Naive thymus-derived CD4-positive, alpha-beta T cell (primary cell): Measurements from ENCODE around the gene MMD. TPM values are rescaled to one million over a fixed set of nuclear protein-coding genes. Genes with fewer than 3 reads are reported as not detected.

Source experiments
- ATAC-seq: fragments of 150-1000 bp; cut with Tn5 transposase; 2 replicates; pipeline ENCODE4 v1.10.0; 2021; ENCODE audit warnings: mild to moderate bottlenecking, moderate library complexity
- CTCF ChIA-PET: fragments of 350-600 bp; sonication (Branson Sonifier 250); formaldehyde crosslinking; loops from one replicate; lab custom pipeline; 2021; ENCODE audit warnings: antibody characterized with exemption; lab: Charles Lee
- POLR2A ChIA-PET: fragments of 350-600 bp; sonication (Branson Sonifier 250); formaldehyde crosslinking; loops from one replicate; lab custom pipeline; 2021; ENCODE audit warnings: antibody characterized with exemption, inconsistent platforms; lab: Charles Lee
- DNase-seq, 9 donors: peaks; one replicate each; pipeline versions ENCODE4 v3.0.0 to v3.0.0-alpha.2; 2020 to 2022; ENCODE audit warnings: mixed read lengths in 1 of 9
- H3K27ac ChIP-seq: one replicate; pipeline ENCODE4 v1.7.0; 2013; ENCODE audit warnings: mild to moderate bottlenecking, low read depth, low read length, moderate library complexity
- H3K27me3 ChIP-seq, 2 donors: one replicate each; pipeline ENCODE4 v1.7.0; 2013; ENCODE audit warnings: low read length in 2 of 2, mild to moderate bottlenecking in 2 of 2, moderate library complexity in 2 of 2; ENCODE audit not compliant: control insufficient read depth in 2 of 2, insufficient read depth in 2 of 2
- H3K36me3 ChIP-seq, 3 experiments: 1 replicate in 2 of 3; 2 replicates in 1 of 3; pipeline ENCODE4 v1.7.0; 2013; ENCODE audit warnings: low read length in 3 of 3, mild to moderate bottlenecking in 3 of 3, moderate library complexity in 1 of 3; ENCODE audit not compliant: insufficient read depth in 3 of 3, control insufficient read depth in 2 of 3
- H3K4me1 ChIP-seq, 2 donors: one replicate each; pipeline ENCODE4 v1.7.0; 2013; ENCODE audit warnings: low read length in 2 of 2, mild to moderate bottlenecking in 2 of 2, moderate library complexity in 1 of 2; ENCODE audit not compliant: control insufficient read depth in 2 of 2, insufficient read depth in 2 of 2
- H3K4me3 ChIP-seq: 2 replicates; pipeline ENCODE4 v1.7.0; 2013; ENCODE audit warnings: mild to moderate bottlenecking, low read length
- H3K9me3 ChIP-seq, 3 experiments: 1 replicate in 2 of 3; 2 replicates in 1 of 3; pipeline ENCODE4 v1.7.0; 2013; ENCODE audit warnings: low read length in 3 of 3; ENCODE audit not compliant: control insufficient read depth in 2 of 3
- H3K27ac Mint-ChIP-seq, 9 donors: one replicate each; pipeline ENCODE4 v1.8.0; 2020 to 2022; ENCODE audit warnings: mixed read lengths in 9 of 9, mild to moderate bottlenecking in 8 of 9, moderate library complexity in 5 of 9, inconsistent platforms in 2 of 9
- H3K27me3 Mint-ChIP-seq, 5 donors: one replicate each; pipeline ENCODE4 v1.8.0; 2021 to 2022; ENCODE audit warnings: mixed read lengths in 5 of 5, mild to moderate bottlenecking in 1 of 5
- H3K36me3 Mint-ChIP-seq, 5 donors: one replicate each; pipeline ENCODE4 v1.8.0; 2020 to 2022; ENCODE audit warnings: mixed read lengths in 5 of 5, mild to moderate bottlenecking in 3 of 5, inconsistent platforms in 1 of 5
- H3K4me1 Mint-ChIP-seq, 7 donors: one replicate each; pipeline ENCODE4 v1.8.0; 2020 to 2022; ENCODE audit warnings: mixed read lengths in 7 of 7, mild to moderate bottlenecking in 3 of 7, inconsistent platforms in 1 of 7
- H3K4me3 Mint-ChIP-seq, 10 donors: one replicate each; pipeline ENCODE4 v1.8.0; 2020 to 2022; ENCODE audit warnings: mild to moderate bottlenecking in 10 of 10, mixed read lengths in 10 of 10, moderate library complexity in 6 of 10, inconsistent platforms in 2 of 10
- H3K9me3 Mint-ChIP-seq, 11 donors: one replicate each; pipeline ENCODE4 v1.8.0; 2020 to 2022; ENCODE audit warnings: mixed read lengths in 11 of 11, mild to moderate bottlenecking in 4 of 11, inconsistent platforms in 1 of 11, moderate library complexity in 1 of 11
- intact Hi-C, 2 donors: fragments of 100-400 bp; cut with micrococcal nuclease; formaldehyde crosslinking; loops; one replicate each; pipeline ENCODE4 v1.15.1; 2023
- polyA plus RNA-seq, 2 donors: library from polyadenylated mRNA; unstranded; fragments of 300-500 nt; fragmentation: Illumina TruSeq; gene quantifications; one replicate each; pipeline ENCODE4 v1.2.3, GENCODE V29; 2021
- total RNA-seq, 6 experiments: library from RNA in 5 of 6; stranded (reverse) in 5 of 6; gene quantifications; 1 replicate in 5 of 6; 2 replicates in 1 of 6; pipeline ENCODE4 v1.2.3 and lab custom pipeline; 2021 to 2026

Gene MMD
- total and polyA plus RNA-seq, 7 experiments from 2014 or later = 5.2 to 35.3 (median 11.2) TPM

DNA sequence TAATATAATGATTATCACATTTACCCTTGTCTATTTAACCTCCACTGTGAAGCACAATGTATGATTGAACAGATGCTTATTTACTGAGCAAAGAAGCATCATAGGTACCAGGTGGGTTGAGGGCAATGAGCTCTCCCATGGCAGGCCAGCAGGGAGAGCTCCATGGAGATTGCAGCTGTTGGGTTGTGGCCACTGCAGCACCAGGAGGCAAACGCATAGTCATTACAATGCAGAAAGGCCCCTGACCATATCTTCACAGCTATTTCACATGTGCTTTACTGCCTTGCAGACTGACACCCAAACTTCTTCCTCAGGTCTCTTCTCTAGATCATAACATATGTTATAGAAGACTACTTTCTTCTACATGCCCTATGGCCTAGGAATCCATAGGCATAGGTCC, 75.0 kb downstream of the MMD start:
- peaks cover 0 to 74% (median 10%) of the 10 kb centered on the region in 7 donors for H3K4me1 Mint-ChIP-seq
- H3K4me1 ChIP-seq = peaks cover 0 to 23% of the 10 kb centered on the region in 2 donors
- H3K36me3 ChIP-seq = no peaks in the 10 kb centered on the region
- peaks cover 0 to 10% (median 6%) of the 10 kb centered on the region in 5 donors for H3K27me3 Mint-ChIP-seq
- POLR2A ChIA-PET = no interaction called here
- no peak for DNase-seq
- no peaks in the 10 kb centered on the region for H3K27me3 ChIP-seq
- H3K9me3 ChIP-seq = no peaks in the 10 kb centered on the region
- CTCF ChIA-PET = interaction anchor here (1.6 to 1.9 kb wide), 2 partner anchors 10 to 14 kb away, joined by 6 to 9 read pairs; no protein-coding TSS in a partner anchor
- H3K4me3 Mint-ChIP-seq = no peak overlapping the region
- H3K36me3 Mint-ChIP-seq = peaks cover 0 to 18% (median 0%) of the 10 kb centered on the region in 5 donors
- no peak for ATAC-seq
- H3K4me3 ChIP-seq = no peak overlapping the region
- H3K9me3 Mint-ChIP-seq = peaks cover 0 to 11% (median 2%) of the 10 kb centered on the region in 11 donors
- H3K27ac ChIP-seq = no peak overlapping the region
- intact Hi-C loops = loop anchor here (5.0 to 10.0 kb wide), 3 partner anchors 49 to 294 kb away; no protein-coding TSS in a partner anchor
- H3K27ac Mint-ChIP-seq = peak overlapping the region in 2 of 9 donors; percentile 38 to 53

- CTCF ChIA-PET = interaction anchor here (0.9 to 1.6 kb wide), 2 partner anchors 10 to 11 kb away, joined by 4 to 6 read pairs; no protein-coding TSS in a partner anchor
- no peak overlapping the region for H3K27ac ChIP-seq
These were observed 76.5 kb downstream of the MMD start for GRCh38 chr17:55345132-55345531.

DNA sequence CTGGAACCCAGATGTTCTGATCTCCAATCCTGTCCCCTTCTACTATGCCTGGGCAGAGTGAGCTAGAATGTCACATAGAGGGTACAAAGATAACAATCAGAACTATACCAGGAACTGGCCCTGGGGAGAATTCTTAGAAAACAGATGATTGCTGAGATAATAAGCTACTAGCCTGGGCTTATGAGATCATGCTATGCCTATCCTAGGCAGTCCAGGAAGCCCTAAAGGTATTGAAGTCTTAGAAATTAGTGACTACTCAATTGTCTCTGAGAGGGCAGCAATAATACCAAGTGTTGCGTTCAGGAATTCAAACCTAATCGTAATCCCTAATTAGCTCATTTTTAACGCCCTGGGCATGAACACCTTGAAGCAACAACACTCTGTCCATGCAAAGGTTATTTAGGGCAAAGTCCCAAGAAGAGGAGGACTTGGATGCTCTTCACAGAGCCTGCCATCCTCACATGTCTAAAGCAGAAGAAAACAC, 77.1 kb downstream of the MMD start:
- peaks cover 0 to 24% (median 0%) of the 10 kb centered on the region in 5 donors for H3K36me3 Mint-ChIP-seq
- peak overlapping the region in 1 of 10 donors; percentile 71 for H3K4me3 Mint-ChIP-seq
- peak overlapping the region in 1 of 9 donors; percentile 88 for H3K27ac Mint-ChIP-seq
- POLR2A ChIA-PET = no interaction called here
- Histone ChIP-seq H3K27me3 (no peaks in the 10 kb centered on the region), H3K36me3 (no peaks in the 10 kb centered on the region), H3K4me3 (no peak overlapping the region), H3K27ac (no peak overlapping the region), H3K4me1 (peaks cover 0 to 27% of the 10 kb centered on the region in 2 donors), H3K9me3 (no peaks in the 10 kb centered on the region)
- DNase-seq (peak in 1 of 9 donors; percentile 23), ATAC-seq (peak; percentile 71)
- peaks cover 6 to 14% (median 10%) of the 10 kb centered on the region in 5 donors for H3K27me3 Mint-ChIP-seq
- peaks cover 0 to 69% (median 13%) of the 10 kb centered on the region in 7 donors for H3K4me1 Mint-ChIP-seq
- intact Hi-C loops = loop anchor here (1.0 to 10.0 kb wide), 3 partner anchors 30 to 110 kb away; partner anchors contain the start of gene MMD (in 1 of the 2)
- peaks cover 0 to 11% (median 2%) of the 10 kb centered on the region in 11 donors for H3K9me3 Mint-ChIP-seq
- CTCF ChIA-PET = interaction anchor here (0.9 to 1.6 kb wide), 2 partner anchors 11 to 12 kb away, joined by 4 to 6 read pairs; no protein-coding TSS in a partner anchor

More at GRCh38 chr17:55345132-55345531, 76.5 kb downstream of the MMD start:
- Histone ChIP-seq H3K4me1 (peaks cover 0 to 27% of the 10 kb centered on the region in 2 donors), H3K4me3 (no peak overlapping the region), H3K36me3 (no peaks in the 10 kb centered on the region), H3K9me3 (no peaks in the 10 kb centered on the region), H3K27me3 (no peaks in the 10 kb centered on the region)
- Mint-ChIP-seq H3K27me3 (peaks cover 3 to 10% (median 8%) of the 10 kb centered on the region in 5 donors), H3K4me3 (peak overlapping the region in 1 of 10 donors; percentile 71), H3K9me3 (peaks cover 0 to 11% (median 2%) of the 10 kb centered on the region in 11 donors), H3K36me3 (peaks cover 0 to 18% (median 0%) of the 10 kb centered on the region in 5 donors), H3K4me1 (peaks cover 0 to 69% (median 10%) of the 10 kb centered on the region in 7 donors), H3K27ac (peak overlapping the region in 1 of 9 donors; percentile 88)
- ATAC-seq (no peak), DNase-seq (no peak)
- POLR2A ChIA-PET = no interaction called here
- intact Hi-C loops = loop anchor here (5.0 to 10.0 kb wide), 3 partner anchors 48 to 293 kb away; no protein-coding TSS in a partner anchor

DNA sequence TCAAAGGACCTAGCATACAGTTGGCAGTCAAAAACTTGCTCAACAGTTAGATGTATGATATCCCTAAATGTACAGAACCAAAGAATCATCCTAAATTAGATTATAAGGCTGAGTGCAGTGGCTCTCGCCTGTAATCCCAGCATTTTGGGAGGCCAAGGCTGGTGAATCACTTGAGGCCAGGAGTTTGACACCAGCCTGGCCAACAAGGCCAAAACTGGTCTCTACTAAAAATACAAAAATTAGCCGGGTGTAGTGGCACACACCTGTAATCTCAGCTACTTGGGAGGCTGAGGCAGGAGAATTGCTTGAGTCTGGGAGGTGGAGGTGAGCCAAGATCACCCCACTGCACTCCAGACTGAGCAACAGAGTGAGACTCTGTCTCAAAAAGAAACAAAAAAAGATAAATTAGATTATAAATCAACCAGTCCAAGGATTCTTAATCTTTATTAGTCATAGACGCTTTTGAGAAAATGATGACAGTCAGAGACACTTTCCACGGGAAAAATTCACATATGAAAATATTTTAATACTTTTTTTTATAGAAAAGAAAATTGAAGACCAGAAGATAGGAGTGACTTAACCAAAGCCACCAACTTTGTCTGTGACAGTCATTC, 77.6 kb downstream of the MMD start:
- intact Hi-C loops = loop anchor here (1.0 to 10.0 kb wide), 3 partner anchors 30 to 109 kb away; partner anchors contain the start of gene MMD (in 1 of the 2)
- no peak overlapping the region for H3K27ac ChIP-seq
- Mint-ChIP-seq H3K27me3 (peaks cover 5 to 17% (median 14%) of the 10 kb centered on the region in 5 donors), H3K4me1 (peaks cover 0 to 69% (median 14%) of the 10 kb centered on the region in 7 donors), H3K9me3 (peaks cover 0 to 11% (median 2%) of the 10 kb centered on the region in 11 donors), H3K27ac (peak overlapping the region in 1 of 9 donors; percentile 88), H3K4me3 (peak overlapping the region in 1 of 10 donors; percentile 71), H3K36me3 (peaks cover 0 to 24% (median 0%) of the 10 kb centered on the region in 5 donors)
- peaks cover 0 to 27% of the 10 kb centered on the region in 2 donors for H3K4me1 ChIP-seq
- no peaks in the 10 kb centered on the region for H3K9me3 ChIP-seq
- H3K4me3 ChIP-seq = no peak overlapping the region
- H3K27me3 ChIP-seq = no peaks in the 10 kb centered on the region
- ChIA-PET POLR2A (no interaction called here), CTCF (interaction anchor here (0.9 to 1.6 kb wide), 2 partner anchors 11 to 12 kb away, joined by 4 to 6 read pairs; no protein-coding TSS in a partner anchor)
- ATAC-seq = no peak
- no peaks in the 10 kb centered on the region for H3K36me3 ChIP-seq
- DNase-seq = no peak

- CTCF ChIA-PET = no interaction called here
- ATAC-seq (no peak), DNase-seq (no peak)
- peak overlapping the region in 1 of 10 donors; percentile 57 for H3K4me3 Mint-ChIP-seq
- Histone ChIP-seq H3K9me3 (no peaks in the 10 kb centered on the region), H3K36me3 (no peaks in the 10 kb centered on the region), H3K27ac (no peak overlapping the region), H3K27me3 (no peaks in the 10 kb centered on the region), H3K4me1 (peaks cover 0 to 27% of the 10 kb centered on the region in 2 donors), H3K4me3 (no peak overlapping the region)
- H3K27ac Mint-ChIP-seq = peak overlapping the region in 1 of 9 donors; percentile 84
- H3K4me1 Mint-ChIP-seq = peaks cover 0 to 60% (median 12%) of the 10 kb centered on the region in 7 donors
- peaks cover 0 to 11% (median 2%) of the 10 kb centered on the region in 11 donors for H3K9me3 Mint-ChIP-seq
- intact Hi-C loops = loop anchor here (5.0 to 10.0 kb wide), 2 partner anchors 79 to 108 kb away; partner anchors contain the start of gene MMD (in 1 of the 2)
- POLR2A ChIA-PET = no interaction called here
- H3K36me3 Mint-ChIP-seq = peaks cover 0 to 24% (median 0%) of the 10 kb centered on the region in 5 donors
- H3K27me3 Mint-ChIP-seq = peaks cover 14 to 23% (median 17%) of the 10 kb centered on the region in 5 donors
These were observed 78.6 kb downstream of the MMD start for GRCh38 chr17:55342800-55343585.
